ENCODE measurements around the gene PDZRN4.
"Not testable (repeated sequence)": the region's sequence is repeated elsewhere in the genome, so short reads cannot be mapped to it uniquely, and the experiment has no call there.

The PDZRN4 gene

GRCh38 chr12:41514907-41515306 is 326.8 kb downstream of the PDZRN4 start:
- peak in 1 of 2 donors; percentile 1 for DNase-seq

- DNase-seq: no peak
Observed at GRCh38 chr12:41515953-41516352, 327.8 kb downstream of the PDZRN4 start.

- DNase-seq: no peak
Observed at GRCh38 chr12:41520869-41521268, 332.7 kb downstream of the PDZRN4 start.

- DNase-seq: no peak
Observed at GRCh38 chr12:41521872-41522379, 333.8 kb downstream of the PDZRN4 start.

- DNase-seq: no peak
Observed at GRCh38 chr12:41527062-41527461, 338.9 kb downstream of the PDZRN4 start.

- DNase-seq: no peak
Observed at GRCh38 chr12:41527534-41528116, 339.5 kb downstream of the PDZRN4 start.

- DNase-seq: no peak
Observed at GRCh38 chr12:41528874-41529273, 340.8 kb downstream of the PDZRN4 start.

- no peak for DNase-seq
Observed at GRCh38 chr12:41530441-41530840, 342.3 kb downstream of the PDZRN4 start.

GRCh38 chr12:41531147-41531829 is 343.2 kb downstream of the PDZRN4 start:
- no peak for DNase-seq

- no peak for DNase-seq
Observed at GRCh38 chr12:41532072-41532471, 344.0 kb downstream of the PDZRN4 start.

GRCh38 chr12:41536813-41537490 is 348.8 kb downstream of the PDZRN4 start:
- no peak for DNase-seq

GRCh38 chr12:41537522-41537921 is 349.4 kb downstream of the PDZRN4 start:
- DNase-seq: no peak

GRCh38 chr12:41545761-41546160 is 357.6 kb downstream of the PDZRN4 start:
- DNase-seq: no peak

GRCh38 chr12:41547071-41547470 is 359.0 kb downstream of the PDZRN4 start:
- not testable (repeated sequence) for DNase-seq

GRCh38 chr12:41548926-41549325 is 360.8 kb downstream of the PDZRN4 start:
- no peak for DNase-seq

- DNase-seq: no peak
Observed at GRCh38 chr12:41552588-41552987, 364.5 kb downstream of the PDZRN4 start.

GRCh38 chr12:41556176-41556575 is 368.1 kb downstream of the PDZRN4 start:
- DNase-seq: no peak

GRCh38 chr12:41557344-41557743 is 369.2 kb downstream of the PDZRN4 start:
- DNase-seq: no peak

- no peak for DNase-seq
Observed at GRCh38 chr12:41558671-41559070, 370.6 kb downstream of the PDZRN4 start.

- DNase-seq: no peak
Observed at GRCh38 chr12:41563051-41563450, 374.9 kb downstream of the PDZRN4 start.

GRCh38 chr12:41564816-41565215 is 376.7 kb downstream of the PDZRN4 start:
- no peak for DNase-seq

- DNase-seq: no peak
Observed at GRCh38 chr12:41566703-41567102, 378.6 kb downstream of the PDZRN4 start.

GRCh38 chr12:41573445-41573844 is 385.3 kb downstream of the PDZRN4 start:
- no peak for DNase-seq

GRCh38 chr12:41576925-41577324 is 388.8 kb downstream of the PDZRN4 start:
- DNase-seq: no peak

Data from stimulated activated CD4-positive, alpha-beta T cell treated with anti-CD3 and anti-CD28 coated beads, Interleukin-2, amount 100 ng/mL, for 24 hours (primary cell).